ENCODE results near the gene SCFD2.

Gene SCFD2

GRCh38 chr4:52990706-52991105, 375.2 kb downstream of the SCFD2 start:
- H3K27ac ChIP-seq (ENCODE audit: low read depth, low read length) = no peak overlapping the region
- H2AFZ ChIP-seq (ENCODE audit: low read length, unreplicated experiment) = no peak overlapping the region
- no peaks in the 10 kb centered on the region for H3K27me3 ChIP-seq (ENCODE audit: insufficient read depth, low read length)
- H3K4me1 ChIP-seq (ENCODE audit: control insufficient read depth, insufficient read depth, low read length, unreplicated experiment) = peaks cover under 1% of the 10 kb centered on the region
- no peak overlapping the region for H3K4me3 ChIP-seq (ENCODE audit: low read depth, low read length)
- H3K79me2 ChIP-seq (ENCODE audit: control insufficient read depth, insufficient read depth, low read length, unreplicated experiment) = no peaks in the 10 kb centered on the region
- no peaks in the 10 kb centered on the region for H3K36me3 ChIP-seq (ENCODE audit: insufficient read depth, low read length)

- H3K4me1 ChIP-seq (ENCODE audit: control insufficient read depth, insufficient read depth, low read length, unreplicated experiment) = no peaks in the 10 kb centered on the region
- H3K79me2 ChIP-seq (ENCODE audit: control insufficient read depth, insufficient read depth, low read length, unreplicated experiment) = no peaks in the 10 kb centered on the region
- H3K4me3 ChIP-seq (ENCODE audit: low read depth, low read length) = no peak overlapping the region
- H2AFZ ChIP-seq (ENCODE audit: low read length, unreplicated experiment) = no peak overlapping the region
- H3K27ac ChIP-seq (ENCODE audit: low read depth, low read length) = no peak overlapping the region
- H3K27me3 ChIP-seq (ENCODE audit: insufficient read depth, low read length) = no peaks in the 10 kb centered on the region
- H3K36me3 ChIP-seq (ENCODE audit: insufficient read depth, low read length) = no peaks in the 10 kb centered on the region
Measured at GRCh38 chr4:52989865-52990264, 376.0 kb downstream of the SCFD2 start.

- Histone ChIP-seq H3K4me3 (ENCODE audit: low read depth, low read length) (no peak overlapping the region), H3K36me3 (ENCODE audit: insufficient read depth, low read length) (no peaks in the 10 kb centered on the region), H3K79me2 (ENCODE audit: control insufficient read depth, insufficient read depth, low read length, unreplicated experiment) (no peaks in the 10 kb centered on the region), H2AFZ (ENCODE audit: low read length, unreplicated experiment) (no peak overlapping the region), H3K27me3 (ENCODE audit: insufficient read depth, low read length) (no peaks in the 10 kb centered on the region), H3K27ac (ENCODE audit: low read depth, low read length) (no peak overlapping the region), H3K4me1 (ENCODE audit: control insufficient read depth, insufficient read depth, low read length, unreplicated experiment) (no peaks in the 10 kb centered on the region)
Measured at GRCh38 chr4:52987392-52988056, 378.3 kb downstream of the SCFD2 start.

- Histone ChIP-seq H3K27ac (ENCODE audit: low read depth, low read length) (no peak overlapping the region), H3K36me3 (ENCODE audit: insufficient read depth, low read length) (no peaks in the 10 kb centered on the region), H3K4me1 (ENCODE audit: control insufficient read depth, insufficient read depth, low read length, unreplicated experiment) (no peaks in the 10 kb centered on the region), H3K79me2 (ENCODE audit: control insufficient read depth, insufficient read depth, low read length, unreplicated experiment) (no peaks in the 10 kb centered on the region), H3K27me3 (ENCODE audit: insufficient read depth, low read length) (no peaks in the 10 kb centered on the region), H3K4me3 (ENCODE audit: low read depth, low read length) (no peak overlapping the region), H2AFZ (ENCODE audit: low read length, unreplicated experiment) (no peak overlapping the region)
Measured at GRCh38 chr4:52984462-52984881, 381.4 kb downstream of the SCFD2 start.

GRCh38 chr4:52983563-52984303, 382.1 kb downstream of the SCFD2 start:
- Histone ChIP-seq H3K27ac (ENCODE audit: low read depth, low read length) (no peak overlapping the region), H3K4me1 (ENCODE audit: control insufficient read depth, insufficient read depth, low read length, unreplicated experiment) (no peaks in the 10 kb centered on the region), H2AFZ (ENCODE audit: low read length, unreplicated experiment) (peak overlapping the region; percentile 28), H3K4me3 (ENCODE audit: low read depth, low read length) (no peak overlapping the region), H3K36me3 (ENCODE audit: insufficient read depth, low read length) (no peaks in the 10 kb centered on the region), H3K27me3 (ENCODE audit: insufficient read depth, low read length) (no peaks in the 10 kb centered on the region), H3K79me2 (ENCODE audit: control insufficient read depth, insufficient read depth, low read length, unreplicated experiment) (no peaks in the 10 kb centered on the region)

GRCh38 chr4:52982946-52983340, 382.9 kb downstream of the SCFD2 start:
- Histone ChIP-seq H3K27ac (ENCODE audit: low read depth, low read length) (no peak overlapping the region), H2AFZ (ENCODE audit: low read length, unreplicated experiment) (no peak overlapping the region), H3K4me3 (ENCODE audit: low read depth, low read length) (no peak overlapping the region), H3K79me2 (ENCODE audit: control insufficient read depth, insufficient read depth, low read length, unreplicated experiment) (no peaks in the 10 kb centered on the region), H3K36me3 (ENCODE audit: insufficient read depth, low read length) (no peaks in the 10 kb centered on the region), H3K27me3 (ENCODE audit: insufficient read depth, low read length) (no peaks in the 10 kb centered on the region), H3K4me1 (ENCODE audit: control insufficient read depth, insufficient read depth, low read length, unreplicated experiment) (no peaks in the 10 kb centered on the region)

GRCh38 chr4:52982255-52982945, 383.5 kb downstream of the SCFD2 start:
- Histone ChIP-seq H3K4me1 (ENCODE audit: control insufficient read depth, insufficient read depth, low read length, unreplicated experiment) (no peaks in the 10 kb centered on the region), H3K36me3 (ENCODE audit: insufficient read depth, low read length) (no peaks in the 10 kb centered on the region), H3K79me2 (ENCODE audit: control insufficient read depth, insufficient read depth, low read length, unreplicated experiment) (no peaks in the 10 kb centered on the region), H2AFZ (ENCODE audit: low read length, unreplicated experiment) (no peak overlapping the region), H3K4me3 (ENCODE audit: low read depth, low read length) (no peak overlapping the region), H3K27ac (ENCODE audit: low read depth, low read length) (no peak overlapping the region), H3K27me3 (ENCODE audit: insufficient read depth, low read length) (no peaks in the 10 kb centered on the region)

GRCh38 chr4:52979821-52980590, 385.9 kb downstream of the SCFD2 start:
- Histone ChIP-seq H2AFZ (ENCODE audit: low read length, unreplicated experiment) (no peak overlapping the region), H3K27me3 (ENCODE audit: insufficient read depth, low read length) (no peaks in the 10 kb centered on the region), H3K79me2 (ENCODE audit: control insufficient read depth, insufficient read depth, low read length, unreplicated experiment) (no peaks in the 10 kb centered on the region), H3K27ac (ENCODE audit: low read depth, low read length) (no peak overlapping the region), H3K4me3 (ENCODE audit: low read depth, low read length) (no peak overlapping the region), H3K4me1 (ENCODE audit: control insufficient read depth, insufficient read depth, low read length, unreplicated experiment) (no peaks in the 10 kb centered on the region), H3K36me3 (ENCODE audit: insufficient read depth, low read length) (no peaks in the 10 kb centered on the region)

GRCh38 chr4:52979020-52979419, 386.8 kb downstream of the SCFD2 start:
- H2AFZ ChIP-seq (ENCODE audit: low read length, unreplicated experiment) = no peak overlapping the region
- no peaks in the 10 kb centered on the region for H3K79me2 ChIP-seq (ENCODE audit: control insufficient read depth, insufficient read depth, low read length, unreplicated experiment)
- no peaks in the 10 kb centered on the region for H3K4me1 ChIP-seq (ENCODE audit: control insufficient read depth, insufficient read depth, low read length, unreplicated experiment)
- H3K36me3 ChIP-seq (ENCODE audit: insufficient read depth, low read length) = no peaks in the 10 kb centered on the region
- no peak overlapping the region for H3K4me3 ChIP-seq (ENCODE audit: low read depth, low read length)
- H3K27ac ChIP-seq (ENCODE audit: low read depth, low read length) = no peak overlapping the region
- no peaks in the 10 kb centered on the region for H3K27me3 ChIP-seq (ENCODE audit: insufficient read depth, low read length)

GRCh38 chr4:52977252-52977651, 388.6 kb downstream of the SCFD2 start:
- H3K4me3 ChIP-seq (ENCODE audit: low read depth, low read length) = no peak overlapping the region
- no peaks in the 10 kb centered on the region for H3K79me2 ChIP-seq (ENCODE audit: control insufficient read depth, insufficient read depth, low read length, unreplicated experiment)
- no peaks in the 10 kb centered on the region for H3K27me3 ChIP-seq (ENCODE audit: insufficient read depth, low read length)
- no peaks in the 10 kb centered on the region for H3K4me1 ChIP-seq (ENCODE audit: control insufficient read depth, insufficient read depth, low read length, unreplicated experiment)
- no peaks in the 10 kb centered on the region for H3K36me3 ChIP-seq (ENCODE audit: insufficient read depth, low read length)
- H2AFZ ChIP-seq (ENCODE audit: low read length, unreplicated experiment) = no peak overlapping the region
- no peak overlapping the region for H3K27ac ChIP-seq (ENCODE audit: low read depth, low read length)

All from ACC112 (cell line).